ENCODE results near the gene OAS1. TPM values are rescaled to one million over a fixed set of nuclear protein-coding genes. Genes with fewer than 3 reads are reported as not detected.

OAS1 gene
- total RNA-seq, 1 experiment from 2014 or later: 0.64 TPM

DNA sequence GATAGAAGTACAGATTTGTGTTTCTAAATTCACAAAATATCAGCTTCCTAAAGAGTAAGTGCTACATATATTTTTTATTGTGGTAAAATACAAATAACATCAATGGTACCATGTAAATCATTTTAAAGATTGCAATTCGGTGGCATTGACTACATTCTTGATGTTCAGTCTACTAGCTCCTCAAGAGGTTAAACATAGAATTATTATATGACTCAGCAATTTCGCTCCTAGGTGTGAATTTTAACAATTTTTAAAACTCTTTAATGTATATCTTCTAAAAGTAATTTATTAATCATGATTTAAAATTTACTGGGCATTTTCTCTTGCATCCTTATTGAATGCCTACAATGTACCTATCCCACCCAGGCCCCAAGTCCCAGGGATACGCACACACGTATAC lies 29.8 kb upstream of the OAS1 start:
- ChIA-PET CTCF (no interaction called here), RAD21 (ENCODE audit: low non-redundant PET in 1 of 2, low total read pairs in 2 of 2, uncharacterized antibody in 2 of 2, unreplicated experiment in 2 of 2) (no interaction called here), POLR2A (no interaction called here)
- Histone ChIP-seq H3K27ac (ENCODE audit: low read depth, low read length) (no peak overlapping the region), H3K4me2 (ENCODE audit: low read length) (no peak overlapping the region), H3K27me3 (ENCODE audit: insufficient read depth, low read length) (peaks cover 97% of the 10 kb centered on the region), H3K79me2 (ENCODE audit: insufficient read depth, low read length) (no peaks in the 10 kb centered on the region), H2AFZ (ENCODE audit: low read depth, low read length, poor library complexity, severe bottlenecking) (no peak overlapping the region), H3K4me1 (ENCODE audit: control insufficient read depth in 1 of 2, insufficient read depth in 2 of 2, low read length in 2 of 2) (no peaks in the 10 kb centered on the region), H4K20me1 (ENCODE audit: insufficient read depth) (no peaks in the 10 kb centered on the region), H3K36me3 (ENCODE audit: control insufficient read depth in 1 of 2, insufficient read depth in 2 of 2, low read length in 2 of 2) (no peaks in the 10 kb centered on the region), H3K9ac (ENCODE audit: low read length) (no peak overlapping the region), H3K9me3 (ENCODE audit: control insufficient read depth in 1 of 2, insufficient read depth in 1 of 2, low read depth in 1 of 2, low read length in 2 of 2) (no peaks in the 10 kb centered on the region), H3K4me3 (replicated peaks in 1 of 2; ENCODE audit: low read depth in 1 of 2, low read length in 2 of 2) (no peak overlapping the region), H3K9me2 (ENCODE audit: insufficient read depth) (no peaks in the 10 kb centered on the region)
- TF ChIP-seq RAD21 (IDR thresholded peaks at IDR 0.05; ENCODE audit: low read depth) (no peak), EGR1 (IDR thresholded peaks at IDR 0.05; ENCODE audit: low read depth) (no peak), ELF1 (IDR thresholded peaks at IDR 0.05; ENCODE audit: borderline replicate concordance, low read depth) (no peak), SRF (IDR thresholded peaks at IDR 0.05; ENCODE audit: low read depth) (no peak)
- TF ChIP-seq, protein P1, sequence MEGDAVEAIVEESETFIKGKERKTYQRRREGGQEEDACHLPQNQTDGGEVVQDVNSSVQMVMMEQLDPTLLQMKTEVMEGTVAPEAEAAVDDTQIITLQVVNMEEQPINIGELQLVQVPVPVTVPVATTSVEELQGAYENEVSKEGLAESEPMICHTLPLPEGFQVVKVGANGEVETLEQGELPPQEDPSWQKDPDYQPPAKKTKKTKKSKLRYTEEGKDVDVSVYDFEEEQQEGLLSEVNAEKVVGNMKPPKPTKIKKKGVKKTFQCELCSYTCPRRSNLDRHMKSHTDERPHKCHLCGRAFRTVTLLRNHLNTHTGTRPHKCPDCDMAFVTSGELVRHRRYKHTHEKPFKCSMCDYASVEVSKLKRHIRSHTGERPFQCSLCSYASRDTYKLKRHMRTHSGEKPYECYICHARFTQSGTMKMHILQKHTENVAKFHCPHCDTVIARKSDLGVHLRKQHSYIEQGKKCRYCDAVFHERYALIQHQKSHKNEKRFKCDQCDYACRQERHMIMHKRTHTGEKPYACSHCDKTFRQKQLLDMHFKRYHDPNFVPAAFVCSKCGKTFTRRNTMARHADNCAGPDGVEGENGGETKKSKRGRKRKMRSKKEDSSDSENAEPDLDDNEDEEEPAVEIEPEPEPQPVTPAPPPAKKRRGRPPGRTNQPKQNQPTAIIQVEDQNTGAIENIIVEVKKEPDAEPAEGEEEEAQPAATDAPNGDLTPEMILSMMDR (IDR thresholded peaks at IDR 0.05 in 2 of 3, conservative IDR thresholded peaks at IDR 0.05 in 1 of 3; ENCODE audit: borderline replicate concordance in 1 of 3, insufficient read depth in 1 of 3, low read depth in 2 of 3, low read length in 2 of 3): no peak
- TF ChIP-seq, protein P2, sequence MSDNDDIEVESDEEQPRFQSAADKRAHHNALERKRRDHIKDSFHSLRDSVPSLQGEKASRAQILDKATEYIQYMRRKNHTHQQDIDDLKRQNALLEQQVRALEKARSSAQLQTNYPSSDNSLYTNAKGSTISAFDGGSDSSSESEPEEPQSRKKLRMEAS (IDR thresholded peaks at IDR 0.05): no peak
- TF ChIP-seq, protein P3, sequence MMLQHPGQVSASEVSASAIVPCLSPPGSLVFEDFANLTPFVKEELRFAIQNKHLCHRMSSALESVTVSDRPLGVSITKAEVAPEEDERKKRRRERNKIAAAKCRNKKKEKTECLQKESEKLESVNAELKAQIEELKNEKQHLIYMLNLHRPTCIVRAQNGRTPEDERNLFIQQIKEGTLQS (IDR thresholded peaks at IDR 0.05): no peak
- TF ChIP-seq, protein P4, sequence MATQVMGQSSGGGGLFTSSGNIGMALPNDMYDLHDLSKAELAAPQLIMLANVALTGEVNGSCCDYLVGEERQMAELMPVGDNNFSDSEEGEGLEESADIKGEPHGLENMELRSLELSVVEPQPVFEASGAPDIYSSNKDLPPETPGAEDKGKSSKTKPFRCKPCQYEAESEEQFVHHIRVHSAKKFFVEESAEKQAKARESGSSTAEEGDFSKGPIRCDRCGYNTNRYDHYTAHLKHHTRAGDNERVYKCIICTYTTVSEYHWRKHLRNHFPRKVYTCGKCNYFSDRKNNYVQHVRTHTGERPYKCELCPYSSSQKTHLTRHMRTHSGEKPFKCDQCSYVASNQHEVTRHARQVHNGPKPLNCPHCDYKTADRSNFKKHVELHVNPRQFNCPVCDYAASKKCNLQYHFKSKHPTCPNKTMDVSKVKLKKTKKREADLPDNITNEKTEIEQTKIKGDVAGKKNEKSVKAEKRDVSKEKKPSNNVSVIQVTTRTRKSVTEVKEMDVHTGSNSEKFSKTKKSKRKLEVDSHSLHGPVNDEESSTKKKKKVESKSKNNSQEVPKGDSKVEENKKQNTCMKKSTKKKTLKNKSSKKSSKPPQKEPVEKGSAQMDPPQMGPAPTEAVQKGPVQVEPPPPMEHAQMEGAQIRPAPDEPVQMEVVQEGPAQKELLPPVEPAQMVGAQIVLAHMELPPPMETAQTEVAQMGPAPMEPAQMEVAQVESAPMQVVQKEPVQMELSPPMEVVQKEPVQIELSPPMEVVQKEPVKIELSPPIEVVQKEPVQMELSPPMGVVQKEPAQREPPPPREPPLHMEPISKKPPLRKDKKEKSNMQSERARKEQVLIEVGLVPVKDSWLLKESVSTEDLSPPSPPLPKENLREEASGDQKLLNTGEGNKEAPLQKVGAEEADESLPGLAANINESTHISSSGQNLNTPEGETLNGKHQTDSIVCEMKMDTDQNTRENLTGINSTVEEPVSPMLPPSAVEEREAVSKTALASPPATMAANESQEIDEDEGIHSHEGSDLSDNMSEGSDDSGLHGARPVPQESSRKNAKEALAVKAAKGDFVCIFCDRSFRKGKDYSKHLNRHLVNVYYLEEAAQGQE (IDR thresholded peaks at IDR 0.05; ENCODE audit: low read depth): no peak
- no peak for DNase-seq (ENCODE audit: low read depth, low spot score)
- BruUV-seq (replicated peaks): no TSS peak
- ATAC-seq: no peak
- intact Hi-C loops (cut with micrococcal nuclease): no loop called here
